GM18505 (cell line): ENCODE data around the gene ASB1.

Experiments
- ATAC-seq: cut with Tn5 transposase; IDR thresholded peaks from one replicate; pipeline ENCODE4 v1.9.1; 2021; ENCODE audit not compliant: unreplicated experiment
- POLR2A ChIP-seq: IDR thresholded peaks from 4 replicates; pipeline ENCODE4 v1.6.1; 2011; ENCODE audit warnings: borderline replicate concordance; ENCODE audit not compliant: insufficient read depth, insufficient read length; ENCODE audit errors: extremely low read depth

ASB1 gene

GRCh38 chr2:238422285-238422684 lies 4.4 kb upstream of the ASB1 start:
- no peak for ATAC-seq
- no peak for TF ChIP-seq POLR2A

DNA sequence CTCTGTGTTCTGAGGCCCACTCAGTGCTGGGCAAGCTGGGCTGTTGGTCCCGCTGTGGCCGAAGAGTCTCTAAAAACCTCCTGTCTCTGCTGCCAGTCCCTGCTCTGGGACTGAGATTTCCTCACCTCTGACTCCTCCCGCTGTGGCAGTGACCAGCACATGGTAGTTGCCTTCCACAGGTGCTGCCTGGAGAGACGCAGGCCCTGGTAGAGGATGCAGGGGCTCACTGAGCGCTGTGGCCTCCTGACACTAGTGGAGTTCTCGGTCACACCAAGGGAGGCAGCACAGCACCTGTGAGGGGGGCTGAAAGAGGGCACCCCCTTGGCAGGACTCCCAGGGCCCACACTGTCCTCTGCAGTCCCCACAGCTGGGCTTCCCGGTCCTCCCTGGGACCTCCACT lies 3.8 kb upstream of the ASB1 start:
- no peak for TF ChIP-seq POLR2A

GRCh38 chr2:238423561-238424312 lies 3.0 kb upstream of the ASB1 start:
- no peak for ATAC-seq
- TF ChIP-seq POLR2A, result no peak

More for the DNA sequence above, 3.8 kb upstream of the ASB1 start:
- no peak for ATAC-seq

DNA sequence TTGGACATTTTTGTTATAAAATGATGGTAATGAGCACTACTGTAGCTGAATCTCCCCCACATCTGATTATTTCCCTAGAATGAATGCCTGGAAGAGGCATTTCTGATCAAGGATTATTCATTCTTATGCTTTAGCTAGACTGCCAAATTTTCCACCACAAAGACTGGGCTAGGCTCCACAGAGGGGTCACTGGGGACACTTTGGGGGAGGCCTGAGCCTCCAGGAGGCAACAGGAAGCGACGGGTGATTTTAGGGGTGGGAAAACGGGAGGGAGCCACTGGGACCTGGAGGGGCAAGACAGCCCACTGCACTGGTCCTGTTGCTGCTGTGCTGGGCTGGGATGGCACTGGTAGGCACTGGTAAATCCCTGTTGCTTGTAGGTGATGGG lies 2.4 kb upstream of the ASB1 start:
- no peak for TF ChIP-seq POLR2A
- no peak for ATAC-seq

GRCh38 chr2:238425505-238425978 lies 1.2 kb upstream of the ASB1 start:
- TF ChIP-seq POLR2A, result no peak
- ATAC-seq, result no peak

- no peak for ATAC-seq
Observed at GRCh38 chr2:238425979-238426567, 654 bp upstream of the ASB1 start.

GRCh38 chr2:238427435-238428162 lies 872 bp downstream of the ASB1 start:
- ATAC-seq, result peak; percentile 2
- TF ChIP-seq POLR2A, result no peak

More at GRCh38 chr2:238425979-238426567, 654 bp upstream of the ASB1 start:
- TF ChIP-seq POLR2A, result no peak

GRCh38 chr2:238428866-238429265 lies 2.1 kb downstream of the ASB1 start:
- ATAC-seq, result no peak
- no peak for TF ChIP-seq POLR2A

DNA sequence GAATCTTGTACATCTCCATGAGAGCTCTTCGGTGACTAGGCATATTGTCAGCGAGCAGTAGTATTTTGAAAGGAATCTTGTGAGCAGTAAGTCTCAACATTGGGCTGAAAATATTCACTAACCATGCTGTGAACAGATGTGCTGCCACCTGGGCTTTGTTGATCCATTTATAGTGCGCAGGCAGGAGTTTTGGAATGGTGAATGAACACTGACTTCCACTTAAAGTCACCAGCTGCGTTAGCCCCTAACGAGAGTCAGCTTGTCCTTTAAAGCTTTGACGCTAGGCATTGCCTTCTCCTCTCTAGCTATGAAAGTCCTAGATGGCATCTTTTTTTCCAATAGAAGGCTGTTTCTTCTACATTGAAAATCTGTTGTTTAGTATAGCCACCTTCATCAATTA lies 4.1 kb downstream of the ASB1 start:
- no peak for TF ChIP-seq POLR2A
- no peak for ATAC-seq

DNA sequence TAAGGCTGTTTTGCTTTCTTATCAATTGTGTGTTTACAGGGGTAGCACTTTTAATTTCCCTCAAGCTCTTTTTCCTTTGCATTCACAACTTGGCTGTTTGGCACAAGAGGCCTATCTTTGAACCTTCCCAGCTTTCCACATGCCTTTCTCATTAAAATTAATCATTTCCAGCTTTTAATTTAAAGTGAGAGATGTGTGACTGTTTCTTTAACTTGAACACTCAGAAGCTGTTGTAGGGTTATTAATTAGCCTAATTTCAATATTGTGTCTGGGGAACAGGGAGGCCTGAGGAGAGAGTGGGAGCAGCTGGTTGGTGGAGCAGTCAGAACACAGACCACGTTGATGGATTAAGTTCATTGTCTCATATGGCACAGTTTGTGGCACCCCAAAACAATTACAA lies 4.7 kb downstream of the ASB1 start:
- no peak for TF ChIP-seq POLR2A
- no peak for ATAC-seq

DNA sequence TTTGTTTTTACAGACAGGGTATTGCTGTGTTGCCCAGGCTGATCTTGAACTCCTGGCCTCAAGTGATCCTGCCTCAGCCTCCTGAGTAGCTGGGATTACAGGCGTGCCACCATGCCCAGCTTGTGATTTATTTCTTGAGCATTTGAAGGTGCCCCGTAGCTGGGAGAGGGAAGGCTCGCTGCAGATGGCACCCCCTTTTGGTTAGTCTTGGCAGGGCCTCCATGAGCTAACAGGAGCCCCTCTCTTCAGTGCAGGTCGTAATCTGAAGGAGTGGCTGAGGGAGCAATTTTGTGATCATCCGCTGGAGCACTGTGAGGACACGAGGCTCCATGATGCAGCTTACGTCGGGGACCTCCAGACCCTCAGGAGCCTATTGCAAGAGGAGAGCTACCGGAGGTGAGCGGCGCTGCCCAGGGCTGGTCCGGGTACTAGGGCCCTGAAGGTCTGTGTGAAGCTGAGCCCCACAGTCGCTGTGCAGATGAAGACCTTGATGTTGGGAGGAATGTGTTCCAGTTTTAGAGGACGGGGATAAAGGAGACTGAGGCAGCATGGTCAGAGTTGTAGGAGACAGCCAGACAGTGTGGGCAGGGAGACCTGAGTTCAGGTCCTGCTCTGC lies 6.7 kb downstream of the ASB1 start:
- no peak for TF ChIP-seq POLR2A
- no peak for ATAC-seq

GRCh38 chr2:238433941-238434845 lies 7.5 kb downstream of the ASB1 start:
- no peak for ATAC-seq
- TF ChIP-seq POLR2A, result no peak
